ENCODE measurements around the gene CATSPERD.
"Not testable (repeated sequence)": the region's sequence is repeated elsewhere in the genome, so short reads cannot be mapped to it uniquely, and the experiment has no call there.

Gene CATSPERD

DNA sequence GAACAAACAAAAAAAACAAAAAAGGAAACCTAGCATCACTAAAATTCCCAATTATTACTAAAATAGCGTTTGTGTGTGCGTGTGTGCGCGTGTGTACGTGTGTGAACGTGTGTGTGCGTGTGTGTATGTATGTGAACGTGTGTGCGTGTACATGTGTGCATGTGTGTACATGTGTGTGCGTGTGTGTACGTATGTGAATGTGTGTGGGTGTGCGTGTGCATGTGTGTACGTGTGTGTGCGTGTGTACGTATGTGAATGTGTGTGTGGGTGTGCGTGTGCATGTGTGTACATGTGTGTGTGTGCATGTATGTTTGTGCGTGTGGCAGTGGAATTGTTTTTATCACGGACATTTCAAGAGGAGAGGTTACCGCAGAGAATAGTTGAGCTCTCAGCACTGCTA, 21.6 kb downstream of the CATSPERD start:
- DNase-seq (ENCODE audit: low read depth, low spot score) = no peak

DNA sequence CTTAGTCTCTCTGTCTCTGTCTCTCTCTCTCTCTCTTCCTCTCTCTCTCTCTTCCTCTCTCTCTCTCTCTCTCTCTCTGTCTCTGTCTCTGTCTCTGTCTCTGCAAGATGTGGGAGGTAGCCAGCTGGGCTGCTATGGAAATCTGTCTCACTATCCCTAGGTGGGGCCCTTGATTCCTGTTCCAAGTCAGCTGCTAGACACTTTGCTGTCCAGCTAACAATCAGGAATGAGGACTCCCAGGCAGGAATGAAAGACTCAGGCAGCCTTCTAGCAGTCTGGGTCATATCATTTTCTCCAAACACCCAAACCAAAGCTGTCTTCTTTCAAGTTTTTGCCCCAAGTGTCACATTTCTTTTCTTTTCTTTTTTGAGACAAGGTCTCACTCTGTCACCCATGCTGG, 23.2 kb downstream of the CATSPERD start:
- DNase-seq (ENCODE audit: low read depth, low spot score) = no peak

DNA sequence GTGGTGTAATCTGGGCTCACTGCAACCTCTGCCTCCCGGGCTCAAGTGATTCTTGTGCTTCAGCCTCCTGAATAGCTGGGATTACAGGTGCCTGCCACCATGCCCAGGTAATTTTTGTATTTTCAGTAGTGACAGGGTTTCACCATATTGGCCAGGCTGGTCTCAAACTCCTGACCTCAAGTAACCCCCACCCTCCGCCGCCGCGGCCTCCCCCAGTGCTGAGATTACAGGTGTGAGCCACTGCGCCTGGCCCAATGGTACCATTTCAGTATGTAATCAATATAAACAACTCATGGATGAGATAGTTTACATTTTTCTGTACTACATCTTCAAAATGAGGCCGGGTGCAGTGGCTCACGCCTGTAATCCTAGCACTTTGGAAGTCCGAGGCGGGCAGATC, 24.6 kb downstream of the CATSPERD start:
- not testable (repeated sequence) for DNase-seq (ENCODE audit: low read depth, low spot score)

DNA sequence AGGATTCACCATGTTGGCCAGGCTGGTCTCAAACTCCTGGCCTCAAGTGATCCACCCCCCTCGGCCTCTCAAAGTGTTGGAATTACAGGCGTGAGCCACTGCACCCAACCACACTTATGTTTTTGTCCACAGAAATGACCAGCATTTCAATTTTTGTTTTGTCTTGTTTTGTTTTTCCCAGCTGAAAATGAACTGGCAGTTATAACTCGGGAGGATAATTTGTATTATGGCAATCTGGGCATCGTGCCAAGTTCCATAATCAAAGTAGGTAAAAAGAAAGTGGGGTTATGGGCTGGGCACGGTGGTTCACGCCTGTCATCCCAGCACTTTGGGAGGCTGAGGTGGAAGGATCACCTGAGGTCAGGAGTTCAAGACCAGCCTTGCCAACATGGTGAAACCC, 28.5 kb downstream of the CATSPERD start:
- not testable (repeated sequence) for DNase-seq (ENCODE audit: low read depth, low spot score)

DNA sequence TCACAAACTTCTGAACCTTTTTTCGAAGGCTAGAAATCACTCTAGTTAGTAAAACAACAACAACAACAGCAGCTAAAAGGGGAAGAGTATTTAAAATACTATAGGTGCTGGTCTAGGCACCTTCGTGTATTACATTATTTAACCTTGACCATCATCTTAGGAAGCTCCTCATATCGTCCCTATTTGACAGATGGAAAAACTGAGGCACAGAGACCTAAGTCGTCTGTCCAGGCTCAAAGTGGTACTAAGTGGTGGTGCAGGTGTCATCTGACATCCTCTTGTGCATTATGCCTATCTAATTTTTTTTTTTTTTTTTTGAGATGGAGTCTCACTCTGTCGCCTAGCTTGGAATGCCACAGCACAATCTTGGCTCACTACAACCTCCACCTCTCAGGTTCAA, 29.1 kb downstream of the CATSPERD start:
- DNase-seq (ENCODE audit: low read depth, low spot score) = no peak

DNA sequence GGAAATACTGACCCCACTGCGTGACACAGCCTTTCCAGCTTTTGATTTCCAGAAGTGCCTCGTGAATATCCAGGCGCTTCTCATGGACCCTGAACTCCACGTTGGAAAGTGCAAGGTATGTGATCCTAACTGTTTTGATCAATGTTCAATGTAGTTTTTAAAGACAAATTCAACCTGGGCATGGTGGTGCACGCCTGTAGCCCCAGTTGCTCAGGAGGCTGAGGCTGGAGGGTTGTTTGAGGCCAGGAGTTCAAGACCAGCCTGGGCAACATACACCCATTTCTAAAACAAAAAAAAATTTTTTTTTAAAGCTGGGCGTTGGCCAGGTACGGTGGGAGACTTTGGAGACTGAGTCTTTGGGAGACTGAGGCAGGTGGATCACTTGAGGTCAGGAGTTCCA, 31.3 kb downstream of the CATSPERD start:
- no peak for DNase-seq (ENCODE audit: low read depth, low spot score)

DNA sequence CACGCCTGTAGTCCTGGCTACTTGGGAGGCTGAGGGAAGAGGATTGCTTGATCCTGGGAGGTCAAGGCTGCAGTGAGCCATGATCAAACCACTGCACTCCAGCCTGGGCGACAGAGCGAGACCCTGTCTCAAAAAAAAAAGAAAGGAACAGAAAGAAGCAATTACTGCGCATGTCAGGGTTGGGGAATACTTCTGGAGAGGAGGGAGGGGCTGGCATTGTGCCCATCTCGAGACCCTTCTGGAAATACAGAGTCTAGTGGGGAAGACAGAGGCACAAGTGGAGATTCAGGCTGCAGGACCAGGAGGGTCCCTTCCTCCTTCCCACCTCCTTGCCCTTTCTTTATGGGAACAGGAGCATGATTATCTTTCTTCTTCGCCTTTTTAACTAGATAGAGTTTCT, 33.3 kb downstream of the CATSPERD start:
- no peak for DNase-seq (ENCODE audit: low read depth, low spot score)

DNA sequence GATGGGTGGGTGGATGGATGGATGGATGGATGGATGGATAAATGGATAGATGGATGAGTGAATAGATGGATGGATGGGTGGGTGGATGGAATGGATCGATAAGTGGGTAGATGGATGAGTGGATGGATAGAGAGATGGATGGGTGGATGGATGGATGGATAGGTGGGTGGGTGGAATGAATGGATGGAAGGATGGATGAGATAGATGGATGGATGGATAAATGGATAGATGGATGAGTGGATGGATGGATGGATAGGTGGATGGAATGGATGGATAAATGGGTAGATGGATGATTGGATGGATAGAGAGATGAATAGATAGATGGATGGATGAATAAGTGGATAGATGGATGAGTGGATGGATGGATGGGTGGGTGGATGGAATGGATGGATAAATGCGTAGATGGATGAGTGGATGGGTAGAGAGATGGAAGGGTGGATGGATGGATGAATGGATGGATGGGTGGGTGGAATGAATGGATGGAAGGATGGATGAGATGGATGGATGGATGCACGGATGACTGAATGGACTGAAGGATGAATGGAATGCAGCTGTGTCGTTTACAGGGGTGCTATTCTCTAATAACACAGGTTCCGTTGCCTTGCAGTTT, 42.3 kb downstream of the CATSPERD start:
- no peak for DNase-seq (ENCODE audit: low read depth, low spot score)

DNA sequence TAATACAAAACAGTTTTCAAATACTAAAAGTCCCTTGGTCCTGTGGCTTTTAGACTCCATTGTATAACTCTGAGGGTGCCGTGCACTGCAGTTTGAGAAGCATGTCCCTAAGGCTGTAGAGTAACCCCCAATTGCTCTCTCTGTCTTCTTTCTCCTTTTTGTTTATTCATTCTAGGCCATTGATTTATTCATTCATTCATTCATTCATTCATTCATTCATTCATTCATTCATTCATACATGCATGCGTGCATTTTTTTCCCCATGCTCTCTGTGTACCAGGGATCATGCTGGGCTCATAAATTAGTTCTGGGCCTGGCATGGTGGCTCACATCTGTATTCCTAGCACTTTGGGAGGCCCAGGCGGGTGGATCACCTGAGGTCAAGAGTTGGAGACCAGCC, 44.8 kb downstream of the CATSPERD start:
- DNase-seq (ENCODE audit: low read depth, low spot score) = no peak

DNA sequence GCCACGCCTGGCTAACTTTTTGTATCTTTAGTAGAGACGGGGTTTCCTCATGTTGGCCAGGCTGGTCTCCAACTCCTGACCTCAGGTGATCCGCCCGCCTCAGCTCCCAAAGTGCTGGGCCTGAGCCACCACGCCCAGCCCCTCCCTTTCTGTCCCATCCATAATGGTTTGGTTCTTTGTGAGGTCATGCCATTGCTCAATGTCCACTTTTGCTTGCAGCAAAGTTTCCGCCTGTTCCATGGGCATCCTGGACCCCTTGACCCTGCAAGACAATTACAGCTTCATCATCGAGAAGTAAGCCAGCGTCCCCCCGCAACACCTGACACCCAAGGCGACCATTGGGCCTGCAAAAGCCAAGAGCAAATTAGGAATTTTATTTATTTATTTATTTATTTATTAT, 47.5 kb downstream of the CATSPERD start:
- no peak for DNase-seq (ENCODE audit: low read depth, low spot score)

DNA sequence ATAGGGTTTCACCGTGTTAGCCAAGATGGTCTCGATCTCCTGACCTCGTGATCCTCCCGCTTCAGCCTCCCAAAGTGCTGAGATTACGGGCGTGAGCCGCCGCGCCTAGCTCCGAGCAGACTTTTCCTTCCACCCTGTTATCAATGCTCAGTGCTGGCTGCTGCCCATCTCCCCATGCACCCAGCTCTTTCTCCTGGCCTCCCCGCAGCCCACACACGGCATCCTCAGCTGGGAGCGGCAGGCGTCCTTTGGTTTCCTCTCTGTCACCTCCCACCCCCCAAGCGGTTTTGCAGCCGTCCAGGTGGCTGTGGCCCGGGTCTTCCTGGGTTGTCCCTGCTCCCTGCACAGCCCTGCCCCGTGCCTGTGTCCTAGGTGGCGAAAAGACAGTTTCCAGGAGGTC, 52.0 kb downstream of the CATSPERD start:
- DNase-seq (ENCODE audit: low read depth, low spot score) = no peak

DNA sequence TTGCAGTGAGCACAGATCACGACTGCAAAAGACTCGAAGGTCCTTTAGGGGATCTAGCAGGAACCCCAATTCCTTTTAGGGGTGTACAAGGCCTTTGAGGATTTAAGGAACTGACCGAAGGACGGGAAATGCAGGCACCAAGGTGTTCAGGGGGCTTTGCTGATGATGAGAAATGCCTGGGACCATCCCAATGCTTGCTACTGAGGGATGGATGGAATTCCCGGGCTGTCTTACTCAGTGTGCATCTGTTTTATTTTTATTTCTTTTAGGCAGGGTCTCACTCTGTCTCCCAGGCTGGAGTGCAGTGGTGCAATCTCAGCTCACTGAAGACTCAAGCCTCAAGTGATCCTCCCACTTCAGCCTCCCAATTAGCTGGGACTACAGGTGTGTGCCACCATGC, 52.8 kb downstream of the CATSPERD start:
- DNase-seq (ENCODE audit: low read depth, low spot score) = no peak

DNA sequence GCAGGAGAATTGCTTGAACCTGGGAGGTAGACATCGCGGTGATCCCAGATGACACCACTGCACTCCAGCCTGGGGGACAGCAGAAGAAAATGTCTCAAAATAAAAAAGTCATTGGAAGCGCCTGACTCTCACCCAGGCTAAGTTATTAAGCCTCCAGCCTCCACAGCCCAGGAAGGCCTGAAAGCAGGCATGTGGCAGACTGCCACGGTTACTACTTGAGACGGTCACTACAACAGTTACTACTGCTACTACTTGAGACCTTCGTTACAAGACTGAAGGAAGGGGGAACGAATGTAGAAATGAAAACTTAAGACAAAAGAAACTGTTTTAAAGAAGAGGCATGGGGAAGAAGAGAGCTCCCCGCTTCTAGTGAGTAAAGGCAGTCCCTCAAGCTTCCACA, 54.5 kb downstream of the CATSPERD start:
- no peak for DNase-seq (ENCODE audit: low read depth, low spot score)

DNA sequence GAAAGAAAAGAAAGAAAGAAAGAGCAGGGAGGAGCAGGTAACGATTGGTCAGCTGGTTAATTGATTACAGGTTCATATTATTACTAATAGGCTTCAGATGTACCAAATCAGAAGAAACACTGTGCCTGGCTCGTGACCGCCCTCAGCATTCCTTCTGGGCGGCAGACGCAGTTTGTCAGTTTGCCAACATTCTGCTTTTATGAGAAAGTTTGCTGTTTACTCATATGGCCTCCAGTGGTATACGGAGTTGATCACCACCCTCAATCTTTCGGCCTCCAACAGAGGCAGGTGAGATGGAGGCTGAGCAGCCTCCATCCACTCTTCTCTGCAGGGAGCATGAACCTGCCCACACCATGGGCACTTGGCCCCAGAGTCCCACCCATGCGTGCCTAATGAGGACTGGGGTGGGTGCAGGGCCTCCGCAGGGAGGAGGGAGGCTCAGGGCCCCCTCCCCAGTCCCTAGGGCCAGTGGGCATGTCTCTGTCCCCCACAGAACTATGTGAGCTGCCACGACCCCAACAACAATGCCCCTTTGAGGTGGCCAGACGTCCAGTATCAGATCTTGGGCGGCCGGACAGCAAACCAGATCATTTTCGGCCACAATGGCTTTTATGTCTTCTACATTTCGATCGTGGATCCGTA, 55.4 kb downstream of the CATSPERD start:
- no peak for DNase-seq (ENCODE audit: low read depth, low spot score)

DNA sequence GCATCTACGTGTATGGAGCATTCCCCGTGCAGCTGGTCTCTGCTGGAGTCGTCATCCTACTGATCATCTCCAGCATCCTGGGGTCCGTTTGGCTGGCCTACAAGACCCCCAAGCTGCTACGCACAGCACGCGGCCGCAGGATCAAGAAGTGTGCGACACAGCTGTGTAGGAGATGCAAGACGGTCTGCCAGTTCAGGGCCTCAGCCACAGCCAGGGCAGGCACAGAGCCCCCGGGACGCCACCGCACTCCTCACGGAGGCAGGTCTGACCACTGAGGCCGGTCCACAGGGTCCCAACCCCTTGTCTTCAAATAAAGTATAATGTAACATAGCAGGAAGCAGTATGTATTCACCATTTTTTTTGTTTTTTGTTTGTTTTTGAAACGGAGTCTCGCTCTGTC, 58.0 kb downstream of the CATSPERD start:
- no peak for DNase-seq (ENCODE audit: low read depth, low spot score)

DNA sequence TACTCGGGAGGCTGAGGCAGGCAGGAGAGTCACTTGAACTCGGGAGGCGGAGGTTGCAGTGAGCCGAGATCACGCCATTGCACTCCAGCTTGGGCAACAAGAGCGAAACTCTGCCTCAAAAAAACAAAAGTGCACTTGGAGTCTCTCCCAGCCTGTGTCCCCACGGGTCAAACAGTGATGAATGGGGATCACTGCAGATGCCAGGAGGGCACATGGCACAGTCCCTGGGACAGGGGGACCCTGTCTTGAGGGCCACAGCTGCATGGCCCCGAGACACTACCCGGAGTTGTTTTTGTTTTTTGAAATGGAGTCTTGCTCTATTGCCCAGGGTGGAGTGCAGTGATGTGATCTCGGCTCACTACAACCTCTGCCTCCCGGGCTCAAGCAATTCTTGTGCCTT, 60.5 kb downstream of the CATSPERD start:
- not testable (repeated sequence) for DNase-seq (ENCODE audit: low read depth, low spot score)

DNA sequence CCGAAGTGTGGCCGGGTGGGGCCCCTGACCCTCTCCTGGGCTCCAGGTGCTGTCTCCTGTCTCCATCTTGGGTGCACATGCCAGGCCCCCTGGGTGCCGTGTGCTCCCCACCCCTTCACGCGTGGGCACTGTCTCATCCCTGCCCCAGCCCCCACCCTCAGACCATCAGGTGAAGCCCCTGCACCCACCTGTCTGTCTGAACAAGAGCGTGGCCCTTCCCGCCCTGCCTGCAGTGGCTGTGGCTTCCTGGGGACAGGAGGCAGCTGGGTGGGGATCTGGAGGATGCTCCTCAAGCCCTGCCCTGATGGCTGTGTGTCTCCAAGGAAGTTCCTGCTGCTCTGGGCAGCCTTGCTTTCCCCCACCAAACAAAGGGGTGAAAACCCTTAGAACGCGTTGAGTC, 61.9 kb downstream of the CATSPERD start:
- no peak for DNase-seq (ENCODE audit: low read depth, low spot score)

DNA sequence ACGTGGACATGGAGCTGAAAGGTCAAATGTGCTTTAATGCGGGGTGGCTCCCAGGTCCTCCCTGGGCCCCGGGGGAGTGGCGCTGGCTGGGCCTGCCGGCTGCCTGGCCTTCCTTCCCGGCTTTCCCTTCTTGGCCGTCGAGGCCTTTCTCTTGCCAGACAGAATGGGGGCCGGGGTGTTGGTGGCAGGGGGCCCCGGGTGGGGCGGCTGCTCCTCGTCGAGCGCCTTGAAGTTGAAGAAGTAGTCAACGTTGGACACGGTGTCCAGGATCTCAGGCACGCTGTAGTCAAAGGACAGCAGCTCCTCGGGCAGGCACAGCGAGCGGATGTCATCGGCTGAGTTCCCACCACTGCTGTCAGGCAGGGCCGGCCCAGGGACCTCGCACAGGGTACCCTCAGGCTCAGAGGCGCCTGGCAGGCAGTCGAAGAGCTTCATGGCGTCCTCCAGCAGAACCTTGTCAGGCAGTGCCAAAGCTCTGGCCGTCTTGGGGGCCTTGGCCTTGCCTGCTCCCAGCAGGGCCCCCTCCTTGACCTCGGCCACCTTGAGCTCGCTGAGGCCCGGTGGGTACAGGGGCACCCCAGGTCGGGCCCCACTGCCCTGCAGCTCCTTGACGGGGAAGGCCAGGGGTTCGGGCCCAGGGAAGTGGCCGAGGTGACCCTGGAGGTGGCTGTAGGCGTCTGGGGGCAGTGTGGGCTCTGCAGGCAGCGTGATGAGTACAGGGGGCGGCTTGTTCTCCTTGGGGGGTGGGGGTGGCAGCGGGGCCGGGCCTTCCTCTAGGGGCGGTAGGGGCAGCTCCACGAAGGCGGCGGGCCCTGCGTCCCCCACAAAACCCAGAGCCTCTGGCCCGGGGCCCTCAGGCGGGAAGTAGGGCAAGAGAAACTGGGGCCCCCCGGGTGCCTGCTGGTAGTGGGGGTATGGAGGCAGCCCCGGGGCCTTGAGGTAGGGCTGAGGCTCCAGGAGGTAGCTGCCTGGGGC, 62.8 kb downstream of the CATSPERD start:
- no peak for DNase-seq (ENCODE audit: low read depth, low spot score)

DNA sequence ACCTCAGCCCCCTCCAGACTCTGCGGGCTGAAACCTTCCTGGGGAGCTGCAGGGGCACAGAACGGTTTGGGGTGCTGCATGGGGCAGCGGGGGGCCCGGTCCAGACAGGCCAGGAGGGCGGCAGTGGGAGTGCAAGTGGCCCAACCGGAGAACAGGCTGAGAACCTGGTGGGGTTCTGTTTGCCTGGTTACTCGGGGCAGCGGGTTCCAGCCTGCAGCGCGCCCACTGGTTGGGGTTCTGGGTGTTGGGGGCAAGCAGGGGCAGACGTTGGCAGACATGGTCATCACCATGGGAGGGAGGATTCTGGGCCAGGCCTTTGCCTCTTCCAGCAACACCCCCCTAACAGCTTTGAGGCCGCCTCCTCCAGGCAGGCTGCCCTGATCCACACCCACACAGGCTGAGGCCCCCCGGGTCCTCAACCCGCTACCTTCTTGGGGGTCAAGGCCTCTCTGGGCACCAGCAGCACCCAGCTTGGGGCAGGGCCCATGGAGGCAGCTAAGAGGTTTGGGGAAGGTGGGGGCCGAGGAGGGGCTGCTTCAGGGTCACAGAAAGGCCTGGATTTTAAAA, 64.2 kb downstream of the CATSPERD start, which contains the start of gene PRR22:
TSS of gene PRR22 (minus strand) at position 166 of the 567 bp plus-strand sequence. CDS start at position 80, 86 bp downstream.
- no peak for DNase-seq (ENCODE audit: low read depth, low spot score)

DNA sequence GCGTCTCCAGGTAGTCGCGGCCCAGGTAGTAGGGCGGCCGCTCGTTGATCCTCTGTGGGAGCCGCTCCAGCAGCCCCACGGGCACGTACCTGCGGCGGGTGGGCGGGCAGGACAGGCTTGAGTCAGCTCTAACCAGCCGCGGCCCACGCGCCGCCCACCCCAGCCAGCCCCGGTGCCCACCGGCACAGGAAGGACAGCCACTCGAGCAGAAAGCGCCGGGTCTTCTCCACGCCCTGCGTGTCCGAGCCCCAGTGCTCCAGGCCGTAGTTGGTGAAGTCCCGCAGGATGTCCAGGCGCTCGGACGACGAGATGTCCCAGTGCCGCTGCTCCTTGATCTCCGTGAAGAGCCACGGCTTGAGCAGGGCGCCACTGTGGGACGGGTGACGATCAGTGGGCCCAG, 65.0 kb downstream of the CATSPERD start:
- no peak for DNase-seq (ENCODE audit: low read depth, low spot score)

DNA sequence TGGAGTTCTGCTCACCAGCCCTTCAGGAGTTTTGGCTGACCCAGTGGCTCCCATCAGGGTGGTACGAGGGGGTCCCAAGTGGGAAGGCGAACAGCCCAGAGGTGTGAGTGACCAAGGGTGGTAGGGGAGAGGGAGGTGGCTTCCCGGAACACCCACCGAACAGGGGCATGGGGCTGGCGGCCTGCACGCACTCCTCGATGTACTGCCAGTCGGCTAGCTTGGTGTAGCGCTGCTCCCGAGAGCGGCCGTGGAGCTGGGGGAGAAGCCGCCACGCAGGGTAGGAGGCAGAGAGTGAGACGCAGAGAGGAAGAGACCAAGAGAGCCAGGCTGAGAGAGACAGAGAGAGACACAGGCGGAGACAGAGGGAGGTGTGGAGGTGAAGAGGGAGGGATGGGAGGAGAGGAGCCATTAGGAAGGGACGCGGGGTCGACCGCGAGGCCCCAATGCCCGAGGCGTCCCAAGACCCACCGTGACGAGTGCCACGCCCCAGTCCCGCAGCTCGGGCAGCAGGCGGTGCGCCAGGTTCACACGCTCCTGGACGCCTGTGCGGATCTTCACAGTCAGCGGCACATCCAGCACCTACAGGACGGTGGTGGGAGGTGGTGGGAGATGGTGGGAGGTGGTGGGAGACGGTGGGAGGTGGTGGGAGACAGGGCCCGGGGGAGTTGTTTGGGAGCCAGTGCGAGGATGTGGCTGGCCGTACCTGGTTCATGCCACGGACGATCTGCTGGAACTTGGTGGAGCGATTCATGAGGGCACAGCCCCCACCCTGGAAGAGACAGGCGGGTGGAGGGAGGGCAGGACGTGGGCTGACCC, 66.4 kb downstream of the CATSPERD start:
- DNase-seq (ENCODE audit: low read depth, low spot score) = no peak
